Skeletal muscle satellite cell (primary cell): ENCODE measurements around the gene CYCS.
"Not testable (repeated sequence)": the region's sequence is repeated elsewhere in the genome, so short reads cannot be mapped to it uniquely, and the experiment has no call there.

Experiments used
- H3K27me3 ChIP-seq: 2 replicates; pipeline ENCODE4 v1.7.0; 2013; ENCODE audit warnings: low read length; ENCODE audit not compliant: control insufficient read depth, insufficient read depth
- H3K36me3 ChIP-seq: 2 replicates; pipeline ENCODE4 v1.7.0; 2013; ENCODE audit warnings: mild to moderate bottlenecking, control low read depth, low read length; ENCODE audit not compliant: insufficient read depth
- H3K4me1 ChIP-seq: 2 replicates; pipeline ENCODE4 v1.7.0; 2013; ENCODE audit warnings: low read length; ENCODE audit not compliant: control insufficient read depth, insufficient read depth
- H3K4me2 ChIP-seq: 2 replicates; pipeline ENCODE4 v1.7.0; 2013; ENCODE audit warnings: mild to moderate bottlenecking, low read length
- H3K4me3 ChIP-seq: 2 replicates; pipeline ENCODE4 v1.7.0; 2013; ENCODE audit warnings: low read length
- H3K9ac ChIP-seq: 2 replicates; pipeline ENCODE4 v1.7.0; 2013; ENCODE audit warnings: mild to moderate bottlenecking, low read depth, low read length, moderate library complexity
- H3K9me3 ChIP-seq: replicated peaks from 2 replicates; pipeline ENCODE4 v1.7.0; 2013; ENCODE audit warnings: mild to moderate bottlenecking, control low read depth, low read length

The CYCS gene

DNA sequence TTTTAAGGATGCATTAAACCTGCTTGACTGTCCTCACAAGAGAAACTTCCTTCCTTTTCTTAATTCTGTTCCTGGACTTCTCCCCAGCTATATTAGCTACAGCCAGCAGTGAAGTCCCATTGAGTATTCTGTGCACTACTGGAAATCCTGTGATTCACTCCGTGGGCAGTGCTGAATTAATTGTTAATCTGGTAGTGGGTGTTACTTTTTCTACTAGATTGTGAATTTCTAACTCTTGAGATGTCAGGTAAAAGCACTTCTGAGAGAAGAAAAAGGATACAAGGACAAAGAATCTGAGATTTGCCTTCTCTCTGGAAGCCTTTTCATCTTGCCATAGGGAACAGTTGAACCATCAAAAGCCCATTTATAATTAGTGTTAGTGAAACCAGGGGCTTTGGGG, 33.9 kb downstream of the CYCS start:
- Histone ChIP-seq H3K4me2 (no peak overlapping the region), H3K9me3 (no peaks in the 10 kb centered on the region), H3K27me3 (no peaks in the 10 kb centered on the region), H3K9ac (no peak overlapping the region), H3K4me1 (no peaks in the 10 kb centered on the region), H3K4me3 (no peak overlapping the region), H3K36me3 (no peaks in the 10 kb centered on the region)

GRCh38 chr7:25090374-25090773, 34.7 kb downstream of the CYCS start:
- Histone ChIP-seq H3K36me3 (no peaks in the 10 kb centered on the region), H3K4me2 (no peak overlapping the region), H3K27me3 (no peaks in the 10 kb centered on the region), H3K9ac (no peak overlapping the region), H3K4me3 (no peak overlapping the region), H3K4me1 (no peaks in the 10 kb centered on the region), H3K9me3 (no peaks in the 10 kb centered on the region)

DNA sequence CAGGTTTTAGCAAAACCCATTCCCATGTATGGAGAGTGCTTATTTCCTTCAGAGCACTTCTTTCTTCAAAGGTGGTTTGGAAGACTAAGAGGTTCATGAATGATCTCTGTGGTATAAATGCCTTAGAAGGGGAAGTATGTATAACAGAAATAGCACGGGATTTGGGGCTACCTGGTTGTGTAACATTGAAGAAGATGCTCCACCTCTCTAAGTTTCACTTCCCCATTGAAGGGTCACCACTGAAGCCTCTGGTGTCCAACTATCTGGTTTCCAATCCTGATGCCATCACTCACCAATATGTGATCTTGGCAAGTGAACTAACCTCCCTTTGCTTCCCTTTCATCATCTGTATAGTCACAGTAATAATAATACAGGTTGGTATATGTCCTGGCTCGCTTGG, 37.2 kb downstream of the CYCS start:
- Histone ChIP-seq H3K4me1 (no peaks in the 10 kb centered on the region), H3K9me3 (no peaks in the 10 kb centered on the region), H3K36me3 (no peaks in the 10 kb centered on the region), H3K4me3 (no peak overlapping the region), H3K9ac (no peak overlapping the region), H3K27me3 (no peaks in the 10 kb centered on the region), H3K4me2 (no peak overlapping the region)

DNA sequence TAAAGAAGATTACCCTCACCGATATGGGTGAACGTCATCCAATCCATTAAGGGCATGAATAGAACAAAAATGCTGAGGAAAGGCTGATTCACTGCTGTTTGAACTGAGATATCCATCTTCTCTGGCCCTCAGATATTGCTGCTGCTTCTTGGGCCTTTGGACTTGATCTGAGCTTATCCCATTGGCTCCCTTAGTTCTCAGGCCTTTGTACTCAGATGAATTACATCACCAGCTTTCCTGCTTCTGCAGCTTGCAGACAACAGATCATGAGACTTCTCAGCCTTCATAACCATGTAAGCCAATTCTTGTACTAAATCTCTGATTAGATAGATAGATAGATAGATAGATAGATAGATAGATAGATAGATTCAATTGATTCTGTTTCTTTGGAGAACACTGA, 40.2 kb downstream of the CYCS start:
- Histone ChIP-seq H3K4me2 (no peak overlapping the region), H3K36me3 (no peaks in the 10 kb centered on the region), H3K9me3 (no peaks in the 10 kb centered on the region), H3K4me3 (no peak overlapping the region), H3K4me1 (no peaks in the 10 kb centered on the region), H3K27me3 (no peaks in the 10 kb centered on the region), H3K9ac (no peak overlapping the region)

DNA sequence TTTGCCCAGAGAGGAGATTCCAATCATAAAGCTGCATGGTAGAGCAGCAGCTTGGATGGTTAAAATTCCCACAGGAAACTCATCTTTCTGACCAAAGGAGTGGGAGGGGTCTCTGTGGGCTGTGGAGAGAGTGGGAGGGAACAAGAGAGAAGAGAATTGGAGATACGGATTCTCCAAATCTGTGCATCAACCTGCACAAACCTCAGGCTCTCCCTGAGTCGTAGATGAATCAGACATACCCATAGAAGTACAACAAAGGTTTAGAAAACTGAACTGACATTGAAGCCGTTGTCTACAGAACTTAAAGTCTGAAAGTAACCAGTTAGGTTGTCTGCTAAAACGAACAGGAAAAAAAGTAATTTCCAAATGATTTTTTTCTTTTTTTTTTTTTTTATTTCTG, 41.9 kb downstream of the CYCS start:
- H3K9me3 ChIP-seq: no peaks in the 10 kb centered on the region
- no peaks in the 10 kb centered on the region for H3K27me3 ChIP-seq
- H3K4me3 ChIP-seq: no peak overlapping the region
- H3K4me1 ChIP-seq: no peaks in the 10 kb centered on the region
- no peaks in the 10 kb centered on the region for H3K36me3 ChIP-seq
- H3K9ac ChIP-seq: no peak overlapping the region
- no peak overlapping the region for H3K4me2 ChIP-seq

- not testable (repeated sequence) for H3K9me3 ChIP-seq
Measured at GRCh38 chr7:25082041-25082440, 43.0 kb downstream of the CYCS start.

GRCh38 chr7:25077096-25077495, 48.0 kb downstream of the CYCS start:
- H3K4me1 ChIP-seq: peaks cover 4% of the 10 kb centered on the region
- H3K9ac ChIP-seq: no peak overlapping the region
- no peaks in the 10 kb centered on the region for H3K36me3 ChIP-seq
- no peaks in the 10 kb centered on the region for H3K27me3 ChIP-seq
- no peak overlapping the region for H3K4me2 ChIP-seq
- H3K9me3 ChIP-seq: no peaks in the 10 kb centered on the region
- H3K4me3 ChIP-seq: no peak overlapping the region

More at GRCh38 chr7:25082041-25082440, 43.0 kb downstream of the CYCS start:
- H3K36me3 ChIP-seq, H3K27me3 ChIP-seq, H3K9ac ChIP-seq, H3K4me3 ChIP-seq, H3K4me2 ChIP-seq, H3K4me1 ChIP-seq: not testable (repeated sequence)

GRCh38 chr7:25075459-25075858, 49.6 kb downstream of the CYCS start:
- H3K4me2 ChIP-seq: no peak overlapping the region
- H3K9ac ChIP-seq: no peak overlapping the region
- H3K9me3 ChIP-seq: no peaks in the 10 kb centered on the region
- H3K27me3 ChIP-seq: no peaks in the 10 kb centered on the region
- H3K36me3 ChIP-seq: no peaks in the 10 kb centered on the region
- H3K4me1 ChIP-seq: peaks cover 4% of the 10 kb centered on the region
- H3K4me3 ChIP-seq: no peak overlapping the region

DNA sequence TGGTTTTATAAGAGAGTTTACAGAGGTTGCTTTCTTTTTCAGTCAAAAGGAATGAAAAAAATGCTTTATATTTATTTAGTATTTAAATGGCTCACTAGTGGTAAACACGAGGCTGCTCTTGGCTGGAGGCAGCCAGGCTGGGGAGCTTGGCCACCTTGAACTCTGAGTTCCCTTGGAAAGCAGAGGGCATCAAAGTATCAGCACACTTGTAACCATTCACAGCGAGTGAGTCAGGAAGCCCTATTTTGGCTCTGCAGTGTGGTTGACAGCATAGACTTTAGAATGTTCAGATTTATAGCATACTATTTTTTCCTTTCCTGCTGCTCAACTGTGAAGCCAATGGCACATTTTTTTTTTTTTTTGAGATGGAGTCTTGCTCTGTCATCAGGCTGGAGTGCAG, 51.6 kb downstream of the CYCS start:
- H3K9me3 ChIP-seq: no peaks in the 10 kb centered on the region
- H3K4me2 ChIP-seq: no peak overlapping the region
- peaks cover 7% of the 10 kb centered on the region for H3K4me1 ChIP-seq
- no peak overlapping the region for H3K9ac ChIP-seq
- no peaks in the 10 kb centered on the region for H3K36me3 ChIP-seq
- H3K4me3 ChIP-seq: no peak overlapping the region
- no peaks in the 10 kb centered on the region for H3K27me3 ChIP-seq
